ENCODE results near the gene MBP.

MBP gene

DNA sequence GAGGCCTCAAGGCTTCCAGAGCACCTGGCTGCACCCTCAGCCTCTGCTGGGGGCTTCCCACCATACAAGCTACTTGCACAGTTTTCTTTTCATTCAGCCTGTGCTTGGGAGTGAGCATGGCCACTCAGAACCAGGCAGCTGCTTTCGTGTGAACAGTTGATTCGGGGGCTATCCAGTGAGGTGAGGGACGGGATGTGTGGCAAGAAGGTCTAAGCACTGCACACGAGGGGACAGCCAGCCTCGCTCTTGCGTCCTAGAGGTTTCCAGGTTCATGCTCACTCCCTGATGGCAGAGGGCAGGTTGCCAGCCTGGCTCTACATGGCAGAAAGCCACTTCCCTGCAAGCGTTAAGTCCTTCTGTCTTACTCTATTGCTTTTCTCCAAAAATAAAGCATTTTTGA lies 146.2 kb downstream of the MBP start:
- DNase-seq (ENCODE audit: low read depth), result no peak

DNA sequence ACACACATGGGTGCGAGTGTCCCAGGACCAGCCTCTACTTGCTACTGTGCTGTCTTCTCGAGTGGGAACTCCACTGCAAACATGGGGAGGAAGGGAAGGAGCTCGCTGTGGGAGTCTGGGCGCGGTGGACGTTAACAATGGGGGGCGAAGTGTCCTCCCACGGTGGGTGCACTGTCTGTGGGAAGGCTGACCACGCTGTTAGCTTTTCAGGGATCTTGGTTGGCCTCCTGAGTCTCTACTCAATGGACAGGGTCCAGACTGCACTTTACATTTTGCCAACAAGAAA lies 146.7 kb downstream of the MBP start:
- DNase-seq (ENCODE audit: low read depth), result no peak

DNA sequence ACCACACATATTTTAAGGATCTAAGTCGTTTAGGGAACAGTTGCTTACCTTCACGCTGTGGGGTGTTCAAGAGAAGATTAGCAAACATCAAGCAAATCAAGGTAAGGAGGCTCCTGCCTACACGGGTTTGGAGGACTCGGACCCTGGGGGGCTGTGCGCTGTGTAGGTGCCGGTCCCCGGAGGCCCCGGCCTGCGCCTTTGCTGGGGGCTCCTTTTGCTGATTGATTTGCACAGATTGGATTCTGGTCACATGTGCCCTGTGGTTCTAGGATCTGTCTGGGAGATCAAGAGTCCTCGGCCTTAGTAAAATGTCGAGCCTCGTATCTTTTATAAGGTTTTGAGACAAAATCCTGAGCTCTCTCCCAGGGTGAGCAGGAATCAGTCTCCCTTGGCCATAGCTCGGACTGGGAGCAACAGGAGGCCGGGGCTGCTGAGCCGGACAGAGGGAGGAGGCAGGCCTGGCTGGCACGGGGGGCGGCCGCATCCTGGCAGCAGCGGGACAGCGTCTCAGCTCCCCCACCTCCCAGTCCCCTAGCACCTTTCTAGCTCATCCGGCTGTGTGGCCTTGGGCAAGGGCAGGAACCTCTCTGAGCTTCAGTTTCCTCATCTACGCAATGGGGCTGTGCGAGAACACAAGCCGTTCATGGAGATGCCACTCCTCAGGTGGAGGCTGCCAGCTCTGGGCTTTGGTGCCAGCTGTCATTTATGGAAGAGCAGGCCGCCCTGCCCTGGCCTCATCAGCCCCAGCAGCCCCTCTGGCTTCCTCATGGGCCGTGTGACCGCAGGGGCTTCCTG lies 147.2 kb downstream of the MBP start:
- no peak for DNase-seq (ENCODE audit: low read depth)

DNA sequence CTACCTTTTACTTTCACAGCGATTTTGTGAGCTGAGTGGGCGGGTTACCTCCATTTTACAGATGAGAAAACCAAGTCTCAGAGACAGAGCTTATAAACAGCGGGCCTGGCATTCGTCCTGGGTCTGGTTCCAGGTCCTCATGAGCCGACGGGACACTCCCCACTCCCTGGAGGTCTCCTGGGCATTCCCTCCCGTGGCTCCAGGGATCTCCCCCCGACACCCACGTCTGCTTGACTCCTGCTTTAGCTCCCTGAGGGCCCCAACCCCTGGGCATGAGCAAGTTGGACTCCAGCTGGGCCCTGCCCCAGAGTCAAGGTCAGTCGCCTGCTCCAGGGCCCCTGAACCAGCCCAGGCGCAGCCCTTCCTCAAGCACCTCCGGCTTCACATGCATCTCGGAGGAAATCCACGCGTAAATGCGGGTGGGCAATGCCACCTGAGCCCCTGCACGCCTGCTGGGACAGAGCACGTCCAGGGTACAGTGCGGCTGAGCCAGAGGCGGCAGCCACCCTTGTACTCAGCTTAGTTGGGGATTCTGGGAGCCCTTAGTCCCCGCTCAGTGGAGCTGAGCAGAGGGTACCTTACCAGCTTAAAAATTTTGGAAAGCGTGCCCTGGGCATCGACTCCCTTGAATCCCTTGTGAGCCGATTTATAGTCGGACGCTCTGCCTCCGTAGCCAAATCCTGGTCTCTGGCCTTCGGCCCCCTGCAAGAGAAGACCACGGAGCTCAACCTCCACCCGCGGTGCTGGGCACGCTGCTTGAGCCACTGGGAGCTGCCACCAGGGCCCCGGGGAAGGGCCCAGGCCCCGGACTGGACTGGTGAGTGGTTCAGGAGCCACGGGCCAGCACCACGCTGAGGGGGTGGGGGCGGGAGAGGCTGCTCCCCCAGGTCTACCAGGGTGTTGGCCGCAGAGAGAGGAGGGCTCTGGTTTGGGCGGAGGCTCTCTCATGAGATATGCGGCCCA lies 148.1 kb downstream of the MBP start:
- DNase-seq (ENCODE audit: low read depth), result no peak

DNA sequence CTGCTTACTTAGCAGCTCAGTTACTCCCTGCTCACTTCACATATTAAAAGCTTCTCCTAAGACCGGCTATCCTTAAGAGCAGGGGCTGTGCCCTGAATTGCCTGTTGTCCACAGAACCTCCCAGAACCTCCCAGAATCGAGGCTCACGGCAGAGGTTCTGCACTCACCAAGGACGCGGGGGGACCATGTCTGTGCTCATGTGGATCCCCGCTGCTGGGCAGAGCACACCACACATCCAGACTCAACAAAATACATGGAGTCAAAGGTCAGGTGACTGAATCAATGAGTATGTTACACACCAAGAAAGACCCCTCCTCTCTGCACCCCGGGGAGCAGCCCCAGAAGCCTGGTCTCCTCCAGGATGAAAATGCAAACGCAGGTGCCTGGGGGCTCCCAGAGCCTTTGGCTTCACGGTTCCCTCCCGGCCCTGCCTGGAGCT lies 149.0 kb downstream of the MBP start:
- no peak for DNase-seq (ENCODE audit: low read depth)

DNA sequence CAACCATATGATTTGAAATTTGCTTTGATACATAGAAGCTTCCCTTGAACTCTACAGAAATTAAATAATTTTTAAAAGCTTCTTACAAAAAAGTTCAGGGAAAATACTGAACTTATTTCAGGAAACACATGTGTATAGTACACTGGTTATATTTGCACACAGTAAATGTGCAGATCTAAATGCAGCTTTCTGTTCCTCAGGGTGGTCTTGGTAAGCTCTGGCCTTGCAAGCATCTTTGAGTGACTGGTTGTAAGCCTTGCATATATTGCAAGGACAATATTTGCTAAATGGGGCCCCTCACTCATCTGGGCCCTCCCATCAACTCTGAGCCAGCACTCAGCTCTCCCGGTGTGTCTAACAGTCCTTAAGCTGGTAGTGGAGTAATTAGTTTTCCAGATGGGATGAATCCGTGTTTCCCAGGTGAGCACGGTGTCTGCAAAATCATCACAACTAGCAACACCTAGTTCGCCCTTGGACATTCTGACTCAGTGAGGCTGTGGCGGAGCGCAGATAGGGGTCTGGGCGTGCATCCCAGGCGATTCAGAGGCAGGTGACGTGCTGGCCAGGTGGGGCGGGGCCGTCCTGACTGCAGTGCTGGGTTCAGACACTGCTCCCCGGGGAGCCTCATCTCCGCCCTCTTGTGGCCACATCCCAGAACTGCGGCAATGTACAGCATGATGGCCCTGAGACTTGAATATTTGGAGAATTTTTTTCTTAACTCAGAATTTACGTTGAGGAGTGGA lies 149.6 kb downstream of the MBP start:
- DNase-seq (ENCODE audit: low read depth), result peak; percentile 33

DNA sequence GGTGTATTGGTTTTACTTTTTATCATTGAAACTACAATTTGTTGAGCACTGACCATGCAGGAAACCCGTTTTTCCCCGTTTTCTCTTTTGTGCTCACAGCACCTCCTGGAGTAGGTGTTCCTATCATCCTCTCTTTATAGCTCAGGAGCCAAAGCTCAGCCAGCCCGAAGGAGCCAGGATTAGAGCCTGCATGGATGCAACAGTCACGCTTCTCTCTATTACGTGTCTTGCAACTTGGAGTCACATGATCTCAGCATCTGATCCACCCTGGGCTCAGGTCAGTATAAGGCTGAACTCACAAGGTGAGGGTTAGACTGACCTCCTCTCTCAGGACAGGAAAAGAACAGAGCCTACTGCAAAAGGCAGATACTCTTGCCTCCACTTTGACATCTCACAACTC lies 150.5 kb downstream of the MBP start:
- no peak for DNase-seq (ENCODE audit: low read depth)

DNA sequence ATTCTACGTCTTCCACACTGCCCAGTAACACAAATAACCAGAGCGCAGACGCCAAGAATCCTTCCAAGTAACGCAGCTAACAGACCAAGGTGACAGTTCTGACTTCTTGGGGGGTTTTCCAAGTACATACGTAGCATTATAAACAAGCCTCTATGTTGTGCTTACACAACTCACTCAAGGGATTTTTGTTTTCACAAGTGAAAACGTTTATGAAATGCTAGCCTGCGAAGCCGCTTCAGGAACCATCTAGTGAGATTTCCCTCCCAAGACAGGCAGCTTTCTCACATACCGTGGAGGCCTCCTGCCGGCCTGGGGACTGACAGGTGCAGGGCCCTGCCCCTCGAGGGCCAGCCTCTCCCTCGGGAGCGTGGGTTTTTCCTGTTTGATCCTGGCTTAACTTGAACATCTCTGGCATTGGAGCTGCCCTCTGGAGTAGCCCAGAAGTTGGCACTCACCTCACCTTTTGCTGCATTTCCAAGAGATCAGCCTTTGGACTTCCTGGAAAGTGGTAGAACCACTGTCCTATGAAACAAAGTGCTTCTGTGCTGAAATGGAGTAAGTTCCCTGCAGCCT lies 151.1 kb downstream of the MBP start:
- DNase-seq (ENCODE audit: low read depth), result no peak

DNA sequence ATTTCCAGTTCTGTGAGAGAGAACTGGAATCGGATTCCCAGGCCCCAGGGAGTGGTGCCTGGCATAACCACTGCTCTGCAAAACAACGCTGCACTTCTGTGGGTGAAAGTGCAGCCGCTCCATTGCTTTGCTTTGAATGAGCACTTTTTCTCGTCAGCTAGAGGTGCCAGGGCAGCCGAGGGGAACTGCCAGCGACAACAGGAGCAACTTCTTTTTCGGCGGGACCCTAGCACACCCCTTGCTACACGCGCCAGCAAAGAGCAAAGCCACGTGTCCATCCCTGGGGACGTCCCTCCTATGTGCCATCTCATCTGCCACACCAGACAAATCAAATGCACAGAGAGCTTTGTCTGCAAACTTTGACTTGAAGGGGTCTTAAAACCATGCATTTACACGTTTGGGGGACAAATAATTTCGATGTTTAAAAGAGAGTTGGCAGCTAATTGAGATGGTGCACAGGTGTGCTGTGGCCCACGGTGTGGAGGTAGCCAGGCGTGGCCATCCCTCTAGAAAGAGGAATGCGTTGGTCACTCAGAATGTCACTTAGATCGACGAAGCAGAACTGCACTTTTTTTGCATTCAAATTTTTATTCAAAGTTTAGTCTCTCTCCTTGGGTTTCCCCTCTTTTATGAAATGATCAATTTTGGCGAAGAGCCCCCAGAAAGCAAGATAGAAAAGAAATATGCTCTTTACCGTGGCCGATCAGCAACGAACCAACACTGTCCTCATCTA lies 151.8 kb downstream of the MBP start:
- no peak for DNase-seq (ENCODE audit: low read depth)

DNA sequence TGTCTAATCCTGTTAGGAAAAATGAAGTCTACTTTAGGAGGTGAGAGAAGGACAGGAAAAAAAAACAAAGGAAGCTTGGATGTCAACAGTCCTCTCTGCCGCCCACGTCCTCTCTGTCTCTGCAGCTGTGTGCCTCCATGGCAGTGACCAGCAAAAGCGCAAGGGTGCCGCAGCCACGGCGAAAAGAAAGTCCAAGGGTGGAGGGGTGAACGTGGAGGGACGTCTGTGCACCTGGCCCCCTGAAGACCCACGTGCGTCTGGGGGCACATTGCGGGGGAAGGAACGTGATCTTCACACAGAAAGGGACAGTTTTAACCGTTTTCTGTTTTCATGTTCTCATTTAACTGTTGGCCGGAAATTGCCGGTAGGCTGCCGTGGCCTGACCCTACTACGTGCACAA lies 152.7 kb downstream of the MBP start:
- DNase-seq (ENCODE audit: low read depth), result no peak

DNA sequence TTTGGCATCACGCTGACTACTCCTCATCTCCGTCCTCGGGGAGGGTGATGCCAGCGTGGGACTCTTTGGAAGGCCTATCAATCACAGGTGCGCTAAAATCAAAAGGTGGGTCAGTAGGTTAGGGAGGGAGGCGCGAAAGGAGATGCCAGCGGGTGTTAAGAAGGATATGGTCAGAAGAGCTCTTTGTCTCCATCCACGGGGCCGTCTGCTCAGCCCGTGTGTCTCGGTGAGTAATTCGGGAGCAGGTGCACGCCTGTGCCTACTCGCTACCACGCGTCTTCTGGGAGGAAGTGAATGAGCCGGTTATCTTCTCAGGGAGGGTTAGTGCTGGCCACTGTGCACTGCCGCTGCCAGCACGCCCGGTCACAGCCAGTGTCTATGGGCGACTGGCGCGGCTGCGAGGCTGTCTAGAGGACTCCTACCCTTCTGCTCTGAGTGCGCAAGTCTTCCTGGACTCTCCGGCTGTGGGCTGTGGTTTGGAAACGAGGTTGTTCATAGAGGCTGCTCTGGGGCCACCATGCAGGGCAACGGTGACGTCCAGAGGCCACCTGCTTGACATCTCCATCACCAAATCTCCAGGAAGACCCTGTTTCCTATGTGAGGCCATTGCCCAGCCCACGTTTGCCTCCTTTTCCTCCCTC lies 153.4 kb downstream of the MBP start:
- DNase-seq (ENCODE audit: low read depth), result no peak

DNA sequence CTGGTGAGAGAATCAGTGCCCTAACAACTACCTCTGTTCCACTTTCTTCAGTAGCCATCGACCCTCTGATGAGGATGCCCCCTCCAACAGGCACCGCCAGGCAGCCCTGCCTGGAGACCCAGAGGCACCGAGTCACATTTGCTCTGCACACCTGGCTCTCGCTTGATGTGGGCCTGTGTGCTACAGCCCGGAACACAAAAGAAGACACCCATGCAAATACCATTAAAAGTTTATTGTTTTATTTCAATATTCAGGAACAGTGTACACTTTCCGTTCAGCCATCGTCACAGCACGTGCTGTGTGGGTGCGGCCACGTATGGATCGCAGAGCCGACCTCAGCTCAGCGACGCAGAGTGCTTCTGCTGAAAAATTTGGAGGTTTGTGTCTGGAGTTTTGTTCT lies 154.0 kb downstream of the MBP start:
- no peak for DNase-seq (ENCODE audit: low read depth)

DNA sequence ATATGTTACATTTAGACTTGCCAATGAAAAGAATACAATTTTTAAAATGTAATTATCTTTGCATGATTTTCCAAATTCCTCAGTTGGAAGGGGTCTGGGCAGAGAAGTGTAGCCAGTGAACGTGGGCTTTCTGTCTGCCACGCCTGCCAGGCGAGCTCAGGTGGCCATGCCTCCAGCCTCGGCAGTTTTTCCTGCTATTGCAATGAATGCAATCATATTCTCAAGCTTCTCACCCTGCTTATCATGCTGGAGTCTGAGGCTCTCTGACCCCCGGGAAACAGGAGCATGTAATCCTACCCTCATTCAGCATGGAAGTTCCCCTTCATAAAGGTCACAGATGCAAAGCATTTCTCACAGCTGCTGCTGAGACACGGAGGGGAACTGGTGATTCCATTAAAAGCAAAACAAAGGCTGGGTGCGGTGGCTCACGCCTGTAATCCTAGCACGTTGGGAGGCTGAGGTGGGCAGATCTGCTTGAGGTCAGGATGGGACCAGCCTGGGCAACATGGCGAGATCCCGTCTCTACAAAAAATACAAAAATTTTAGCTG lies 154.8 kb downstream of the MBP start:
- no peak for DNase-seq (ENCODE audit: low read depth)

DNA sequence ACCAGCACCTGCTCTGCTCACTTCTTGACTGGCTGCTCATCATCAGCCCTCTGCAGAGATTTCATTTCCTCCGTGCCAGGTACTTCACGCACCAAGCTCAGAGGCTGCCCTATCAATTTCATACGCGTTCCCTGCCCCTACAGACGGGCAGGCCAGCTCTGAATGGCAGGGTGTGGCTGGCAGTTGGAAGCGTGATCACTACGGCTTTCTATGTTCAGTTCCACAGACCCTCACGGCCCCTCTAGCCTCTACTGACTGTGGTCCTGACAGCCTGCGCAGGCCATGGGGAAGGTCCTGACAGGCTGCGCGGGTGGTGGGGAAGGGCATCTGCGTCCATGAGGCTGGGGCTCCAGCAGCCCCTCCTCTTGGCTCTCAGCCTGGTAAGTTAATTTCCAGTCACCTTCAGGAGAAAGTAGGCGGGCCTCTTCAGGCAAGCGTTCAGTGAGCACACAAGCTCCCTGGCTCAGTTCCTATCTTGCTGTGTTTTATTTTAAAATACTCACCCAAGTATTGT lies 155.4 kb downstream of the MBP start:
- DNase-seq (ENCODE audit: low read depth), result no peak

DNA sequence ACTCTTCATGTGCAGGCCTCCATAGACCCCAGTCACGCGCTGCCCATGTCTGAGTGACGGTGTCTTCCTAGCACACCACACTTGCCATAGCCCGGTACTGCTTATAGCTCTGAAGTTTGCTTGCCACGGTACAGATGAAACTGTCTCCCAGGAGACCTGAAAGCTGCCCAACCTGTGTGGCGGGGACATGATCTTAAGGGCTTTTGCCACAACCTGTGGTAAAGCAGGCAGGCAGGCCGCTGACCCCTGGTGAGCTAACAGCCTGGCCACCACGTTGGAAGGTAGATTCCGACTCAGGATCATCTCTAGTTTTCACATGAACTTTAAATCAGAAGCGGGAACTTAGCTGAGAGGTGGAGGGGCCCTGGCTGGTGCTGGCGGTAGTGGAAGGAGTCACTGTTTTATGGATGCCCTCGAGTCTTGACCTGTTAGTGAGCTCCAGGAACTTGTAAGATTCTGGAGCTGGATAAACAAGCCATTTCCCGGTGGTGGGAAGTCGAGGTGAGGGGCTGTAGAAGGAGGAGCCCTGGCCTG lies 156.9 kb downstream of the MBP start:
- DNase-seq (ENCODE audit: low read depth), result no peak

DNA sequence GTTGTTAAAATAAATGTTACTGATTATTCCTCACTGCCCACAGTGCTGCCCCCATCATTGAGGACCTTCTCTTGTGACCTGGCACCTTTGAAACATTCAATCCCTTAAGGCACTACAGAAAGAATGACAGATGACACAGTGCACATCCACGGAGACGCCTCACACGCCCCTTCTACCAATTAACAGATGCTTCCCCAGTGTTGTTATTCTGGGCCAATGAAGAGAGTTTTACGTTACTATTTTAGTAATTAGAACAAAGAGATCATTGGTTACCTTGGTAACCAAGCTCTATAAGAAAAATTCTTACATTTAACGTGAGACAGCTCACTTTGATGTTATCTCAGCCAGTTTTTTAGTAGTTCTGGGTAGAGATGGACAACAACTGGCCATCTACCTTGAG lies 158.2 kb downstream of the MBP start:
- no peak for DNase-seq (ENCODE audit: low read depth)

DNA sequence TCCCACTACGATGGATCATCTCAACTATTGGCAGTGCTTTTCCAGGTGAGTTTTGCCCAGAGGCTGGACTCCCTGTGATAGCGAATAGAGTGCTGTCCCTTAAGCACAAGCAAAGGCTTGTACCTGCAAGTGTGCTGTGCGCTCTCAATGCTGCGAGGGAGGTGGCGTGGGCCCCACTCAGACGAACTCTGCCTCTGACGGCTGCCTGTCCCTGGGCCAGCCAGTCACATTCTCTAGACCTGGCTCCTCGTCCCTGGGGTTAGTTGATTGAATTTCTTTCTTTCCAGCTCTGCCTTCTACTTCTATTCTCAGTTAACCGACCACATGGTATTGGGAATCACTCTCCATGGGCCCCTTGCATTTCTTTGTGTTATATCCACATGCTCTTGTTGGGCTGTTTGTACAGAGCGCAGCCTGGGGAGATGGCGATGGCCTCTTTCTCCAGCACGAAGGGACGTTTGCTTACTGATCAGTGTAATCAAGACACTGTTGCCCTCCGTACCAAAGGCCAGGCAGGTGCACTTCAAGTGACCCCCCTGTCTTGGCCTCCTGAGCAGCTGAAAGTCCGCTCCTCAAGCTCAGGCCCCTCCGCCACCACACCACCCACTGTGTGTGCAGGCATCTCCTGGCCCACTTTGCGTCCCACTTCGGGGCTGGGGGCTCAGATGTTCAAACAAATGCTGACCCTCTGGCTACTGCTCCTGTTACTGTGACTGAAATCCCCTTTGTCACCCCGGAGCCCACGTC lies 158.9 kb downstream of the MBP start:
- no peak for DNase-seq (ENCODE audit: low read depth)

DNA sequence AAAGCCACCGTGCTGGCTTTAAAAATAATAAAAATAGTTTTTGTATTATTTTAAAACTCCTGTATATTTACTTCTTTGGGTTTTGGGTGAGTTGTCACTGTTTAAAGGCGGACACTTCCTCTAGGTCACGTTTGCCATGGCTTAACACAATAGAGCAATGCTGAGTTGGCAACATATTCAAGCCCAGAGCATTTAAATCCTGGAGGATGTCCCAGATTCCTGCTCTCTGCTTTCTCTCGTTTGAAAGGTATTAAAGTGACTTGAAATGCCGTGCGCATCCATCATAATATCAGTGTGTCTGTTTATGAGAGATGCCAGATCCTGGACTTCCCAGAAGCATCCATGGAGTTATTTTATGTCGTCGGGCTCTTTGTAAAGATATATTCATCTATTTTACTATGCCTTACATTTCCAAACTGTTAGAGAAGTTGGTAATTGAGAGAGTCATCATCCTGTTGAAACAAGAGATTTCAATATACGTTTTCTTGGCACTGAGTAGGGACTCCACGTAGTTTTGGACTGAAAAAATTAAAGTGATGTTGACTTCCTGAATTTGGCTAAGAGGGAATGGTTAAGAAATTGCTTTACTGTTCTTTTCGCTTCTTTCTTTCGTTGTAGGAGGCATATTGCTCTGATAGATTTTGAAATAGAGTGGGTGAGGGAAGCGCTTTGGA lies 159.6 kb downstream of the MBP start:
- DNase-seq (ENCODE audit: low read depth), result no peak

DNA sequence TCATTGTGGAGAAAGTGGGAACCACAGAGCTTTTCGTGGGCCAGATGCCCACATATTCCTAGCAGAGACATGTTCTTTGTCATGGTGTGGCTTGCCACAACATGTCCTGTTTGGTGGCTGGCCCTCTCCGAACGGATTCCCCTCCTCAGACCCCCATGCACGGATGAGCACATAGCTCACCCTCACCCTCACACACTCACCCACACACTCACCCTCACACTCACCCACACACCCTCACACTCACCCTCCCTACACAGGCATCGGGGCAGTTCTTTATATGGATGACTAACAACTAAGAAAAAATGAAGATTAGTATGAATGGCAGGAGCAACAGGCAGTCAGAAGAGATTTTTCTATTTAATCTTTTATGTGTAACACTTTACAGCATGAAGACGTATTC lies 160.3 kb downstream of the MBP start:
- no peak for DNase-seq (ENCODE audit: low read depth)

Data from CMK (cell line).